Activated CD4-positive, alpha-beta memory T cell treated with anti-CD3 and anti-CD28 coated beads, Interleukin-2, amount 10 ng/mL, durations not matched to agents 7 days and 5 days (primary cell): ENCODE results near the gene CIBAR2. TPM values are rescaled to one million over a fixed set of nuclear protein-coding genes. Genes with fewer than 3 reads are reported as not detected.

ENCODE experiments used
- CTCF ChIA-PET: fragments of 350-600 bp; sonication (Branson Sonifier 250); formaldehyde crosslinking; loops from one replicate; lab custom pipeline; 2021; ENCODE audit warnings: antibody characterized with exemption, inconsistent platforms; lab: Charles Lee
- POLR2A ChIA-PET: fragments of 350-600 bp; sonication (Branson Sonifier 250); formaldehyde crosslinking; loops from one replicate; lab custom pipeline; 2021; ENCODE audit warnings: antibody characterized with exemption; lab: Charles Lee
- DNase-seq: peaks from one replicate; pipeline ENCODE4 v3.0.0-alpha.2; 2020
- H3K27ac Mint-ChIP-seq: one replicate; pipeline ENCODE4 v1.8.0; 2021; ENCODE audit warnings: mild to moderate bottlenecking, mixed read lengths
- H3K27me3 Mint-ChIP-seq: one replicate; pipeline ENCODE4 v1.8.0; 2021; ENCODE audit warnings: mixed read lengths
- H3K36me3 Mint-ChIP-seq: one replicate; pipeline ENCODE4 v1.8.0; 2021; ENCODE audit warnings: low read depth, mixed read lengths
- H3K4me1 Mint-ChIP-seq: one replicate; pipeline ENCODE4 v1.8.0; 2021; ENCODE audit warnings: mixed read lengths
- H3K4me3 Mint-ChIP-seq: one replicate; pipeline ENCODE4 v1.8.0; 2021; ENCODE audit warnings: mild to moderate bottlenecking, mixed read lengths
- H3K9me3 Mint-ChIP-seq: one replicate; pipeline ENCODE4 v1.8.0; 2021; ENCODE audit warnings: mixed read lengths
- total RNA-seq, 2 experiments: library from RNA; stranded (reverse); gene quantifications; one replicate each; pipeline ENCODE4 v1.2.3, GENCODE V29; 2021

Gene CIBAR2
- total RNA-seq, 2 experiments from 2014 or later = not detected

- Mint-ChIP-seq H3K4me1 (no peaks in the 10 kb centered on the region), H3K36me3 (no peaks in the 10 kb centered on the region), H3K27ac (no peak overlapping the region), H3K9me3 (no peaks in the 10 kb centered on the region), H3K27me3 (no peaks in the 10 kb centered on the region), H3K4me3 (no peak overlapping the region)
- DNase-seq = no peak
- ChIA-PET CTCF (no interaction called here), POLR2A (no interaction called here)
These were observed 38.2 kb upstream of the CIBAR2 start for GRCh38 chr16:85150331-85150940.

GRCh38 chr16:85149776-85150175, 37.5 kb upstream of the CIBAR2 start:
- no peak overlapping the region for H3K4me3 Mint-ChIP-seq
- H3K27ac Mint-ChIP-seq = no peak overlapping the region
- ChIA-PET POLR2A (no interaction called here), CTCF (no interaction called here)
- DNase-seq = no peak
- no peaks in the 10 kb centered on the region for H3K9me3 Mint-ChIP-seq
- no peaks in the 10 kb centered on the region for H3K4me1 Mint-ChIP-seq
- H3K27me3 Mint-ChIP-seq = no peaks in the 10 kb centered on the region
- H3K36me3 Mint-ChIP-seq = no peaks in the 10 kb centered on the region

- H3K4me1 Mint-ChIP-seq = no peaks in the 10 kb centered on the region
- no peak for DNase-seq
- no peak overlapping the region for H3K27ac Mint-ChIP-seq
- no peak overlapping the region for H3K4me3 Mint-ChIP-seq
- ChIA-PET CTCF (no interaction called here), POLR2A (no interaction called here)
- H3K27me3 Mint-ChIP-seq = no peaks in the 10 kb centered on the region
- H3K36me3 Mint-ChIP-seq = no peaks in the 10 kb centered on the region
- no peaks in the 10 kb centered on the region for H3K9me3 Mint-ChIP-seq
These were observed 36.7 kb upstream of the CIBAR2 start for GRCh38 chr16:85148931-85149330.

GRCh38 chr16:85146922-85147651, 34.8 kb upstream of the CIBAR2 start:
- H3K36me3 Mint-ChIP-seq = no peaks in the 10 kb centered on the region
- H3K4me3 Mint-ChIP-seq = no peak overlapping the region
- no peak for DNase-seq
- H3K27ac Mint-ChIP-seq = no peak overlapping the region
- no peaks in the 10 kb centered on the region for H3K27me3 Mint-ChIP-seq
- H3K4me1 Mint-ChIP-seq = no peaks in the 10 kb centered on the region
- CTCF ChIA-PET = no interaction called here
- no peaks in the 10 kb centered on the region for H3K9me3 Mint-ChIP-seq
- POLR2A ChIA-PET = no interaction called here

- ChIA-PET POLR2A (no interaction called here), CTCF (no interaction called here)
These were observed 34.2 kb upstream of the CIBAR2 start for GRCh38 chr16:85146532-85146797.

GRCh38 chr16:85145734-85146531, 33.7 kb upstream of the CIBAR2 start:
- CTCF ChIA-PET = no interaction called here
- H3K27ac Mint-ChIP-seq = no peak overlapping the region

More at GRCh38 chr16:85146532-85146797, 34.2 kb upstream of the CIBAR2 start:
- H3K27me3 Mint-ChIP-seq = no peaks in the 10 kb centered on the region
- DNase-seq = no peak
- H3K9me3 Mint-ChIP-seq = no peaks in the 10 kb centered on the region
- H3K4me1 Mint-ChIP-seq = no peaks in the 10 kb centered on the region
- no peaks in the 10 kb centered on the region for H3K36me3 Mint-ChIP-seq
- no peak overlapping the region for H3K27ac Mint-ChIP-seq
- H3K4me3 Mint-ChIP-seq = no peak overlapping the region

GRCh38 chr16:85145188-85145587, 32.9 kb upstream of the CIBAR2 start:
- Mint-ChIP-seq H3K9me3 (no peaks in the 10 kb centered on the region), H3K27ac (no peak overlapping the region), H3K27me3 (no peaks in the 10 kb centered on the region), H3K4me3 (no peak overlapping the region), H3K4me1 (no peaks in the 10 kb centered on the region), H3K36me3 (no peaks in the 10 kb centered on the region)
- CTCF ChIA-PET = no interaction called here
- POLR2A ChIA-PET = no interaction called here
- DNase-seq = no peak

More at GRCh38 chr16:85145734-85146531, 33.7 kb upstream of the CIBAR2 start:
- no peak for DNase-seq
- H3K4me3 Mint-ChIP-seq = no peak overlapping the region
- H3K36me3 Mint-ChIP-seq = no peaks in the 10 kb centered on the region
- POLR2A ChIA-PET = no interaction called here
- no peaks in the 10 kb centered on the region for H3K27me3 Mint-ChIP-seq
- H3K4me1 Mint-ChIP-seq = no peaks in the 10 kb centered on the region
- no peaks in the 10 kb centered on the region for H3K9me3 Mint-ChIP-seq

GRCh38 chr16:85144026-85144915, 32.0 kb upstream of the CIBAR2 start:
- peaks cover 7% of the 10 kb centered on the region for H3K27me3 Mint-ChIP-seq
- no peaks in the 10 kb centered on the region for H3K36me3 Mint-ChIP-seq
- H3K27ac Mint-ChIP-seq = no peak overlapping the region
- POLR2A ChIA-PET = no interaction called here
- CTCF ChIA-PET = no interaction called here
- no peaks in the 10 kb centered on the region for H3K4me1 Mint-ChIP-seq
- H3K9me3 Mint-ChIP-seq = no peaks in the 10 kb centered on the region
- DNase-seq = no peak
- no peak overlapping the region for H3K4me3 Mint-ChIP-seq

GRCh38 chr16:85142771-85143211, 30.5 kb upstream of the CIBAR2 start:
- no peak for DNase-seq
- peaks cover 20% of the 10 kb centered on the region for H3K27me3 Mint-ChIP-seq
- ChIA-PET CTCF (interaction anchor here (0.6 kb wide), 1 partner anchor 191 kb away, joined by 5 read pairs; no protein-coding TSS in a partner anchor), POLR2A (no interaction called here)
- no peak overlapping the region for H3K27ac Mint-ChIP-seq
- no peak overlapping the region for H3K4me3 Mint-ChIP-seq
- no peaks in the 10 kb centered on the region for H3K9me3 Mint-ChIP-seq
- H3K4me1 Mint-ChIP-seq = peaks cover 2% of the 10 kb centered on the region
- no peaks in the 10 kb centered on the region for H3K36me3 Mint-ChIP-seq

GRCh38 chr16:85142129-85142513, 29.8 kb upstream of the CIBAR2 start:
- Mint-ChIP-seq H3K4me1 (peaks cover 3% of the 10 kb centered on the region), H3K36me3 (no peaks in the 10 kb centered on the region), H3K27ac (no peak overlapping the region), H3K9me3 (no peaks in the 10 kb centered on the region), H3K27me3 (peaks cover 22% of the 10 kb centered on the region), H3K4me3 (no peak overlapping the region)
- no peak for DNase-seq
- ChIA-PET POLR2A (no interaction called here), CTCF (interaction anchor here (0.6 kb wide), 1 partner anchor 190 kb away, joined by 5 read pairs; no protein-coding TSS in a partner anchor)

GRCh38 chr16:85141491-85142128, 29.3 kb upstream of the CIBAR2 start:
- CTCF ChIA-PET = no interaction called here
- Mint-ChIP-seq H3K4me3 (no peak overlapping the region), H3K9me3 (no peaks in the 10 kb centered on the region), H3K36me3 (no peaks in the 10 kb centered on the region), H3K27me3 (peaks cover 26% of the 10 kb centered on the region), H3K4me1 (peaks cover 7% of the 10 kb centered on the region), H3K27ac (no peak overlapping the region)
- DNase-seq = no peak
- POLR2A ChIA-PET = no interaction called here

- CTCF ChIA-PET = no interaction called here
- POLR2A ChIA-PET = no interaction called here
- Mint-ChIP-seq H3K4me3 (no peak overlapping the region), H3K27ac (no peak overlapping the region), H3K36me3 (no peaks in the 10 kb centered on the region), H3K4me1 (peaks cover 7% of the 10 kb centered on the region), H3K9me3 (no peaks in the 10 kb centered on the region), H3K27me3 (peaks cover 32% of the 10 kb centered on the region)
- DNase-seq = no peak
These were observed 28.3 kb upstream of the CIBAR2 start for GRCh38 chr16:85140455-85141012.
